ENCODE results near the gene LRRC71.

DNA sequence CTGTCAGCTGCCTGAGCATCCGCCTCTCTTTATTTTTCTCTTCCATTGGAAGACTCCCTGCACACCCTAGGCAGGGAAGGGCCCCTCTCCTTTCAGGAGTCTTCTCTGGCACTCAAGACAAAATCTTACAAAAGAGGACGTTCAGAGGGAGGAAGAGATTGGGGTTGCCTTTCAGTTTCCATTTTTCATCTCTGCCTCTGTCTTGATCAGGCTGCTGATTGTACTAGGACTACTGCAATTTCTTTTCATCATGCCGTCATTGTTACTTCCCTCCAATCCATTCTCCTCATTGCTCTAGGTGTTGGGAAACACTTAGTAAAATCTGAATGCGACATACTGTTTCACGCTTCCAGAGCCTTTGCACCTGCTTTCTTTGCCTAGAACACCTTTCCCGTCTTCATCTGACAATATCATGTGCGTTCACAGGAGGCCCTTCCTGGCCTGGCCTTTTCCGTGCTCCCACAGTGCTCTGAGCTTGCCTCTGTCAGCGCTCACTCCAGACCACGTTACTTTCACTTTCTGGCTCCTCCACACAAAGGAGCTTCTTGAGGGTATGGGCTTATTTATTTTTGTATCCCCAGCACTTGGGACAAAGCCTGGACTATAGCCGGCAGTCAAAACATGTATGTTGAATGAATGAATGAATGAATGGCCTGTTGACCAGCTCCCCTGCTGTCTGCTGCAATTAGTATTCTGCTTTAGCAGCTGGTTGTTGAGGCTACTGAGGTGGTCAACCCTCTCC, 10.9 kb downstream of the LRRC71 start:
- TF ChIP-seq, protein P1, sequence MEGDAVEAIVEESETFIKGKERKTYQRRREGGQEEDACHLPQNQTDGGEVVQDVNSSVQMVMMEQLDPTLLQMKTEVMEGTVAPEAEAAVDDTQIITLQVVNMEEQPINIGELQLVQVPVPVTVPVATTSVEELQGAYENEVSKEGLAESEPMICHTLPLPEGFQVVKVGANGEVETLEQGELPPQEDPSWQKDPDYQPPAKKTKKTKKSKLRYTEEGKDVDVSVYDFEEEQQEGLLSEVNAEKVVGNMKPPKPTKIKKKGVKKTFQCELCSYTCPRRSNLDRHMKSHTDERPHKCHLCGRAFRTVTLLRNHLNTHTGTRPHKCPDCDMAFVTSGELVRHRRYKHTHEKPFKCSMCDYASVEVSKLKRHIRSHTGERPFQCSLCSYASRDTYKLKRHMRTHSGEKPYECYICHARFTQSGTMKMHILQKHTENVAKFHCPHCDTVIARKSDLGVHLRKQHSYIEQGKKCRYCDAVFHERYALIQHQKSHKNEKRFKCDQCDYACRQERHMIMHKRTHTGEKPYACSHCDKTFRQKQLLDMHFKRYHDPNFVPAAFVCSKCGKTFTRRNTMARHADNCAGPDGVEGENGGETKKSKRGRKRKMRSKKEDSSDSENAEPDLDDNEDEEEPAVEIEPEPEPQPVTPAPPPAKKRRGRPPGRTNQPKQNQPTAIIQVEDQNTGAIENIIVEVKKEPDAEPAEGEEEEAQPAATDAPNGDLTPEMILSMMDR (IDR thresholded peaks at IDR 0.05): no peak
- TF ChIP-seq POLR2A (IDR thresholded peaks at IDR 0.05) (no peak), POLR2AphosphoS5 (IDR thresholded peaks at IDR 0.05) (no peak)

All from breast epithelium (tissue), 3 donors.